Measurements from ENCODE around the gene CNIH3.

Gene CNIH3

DNA sequence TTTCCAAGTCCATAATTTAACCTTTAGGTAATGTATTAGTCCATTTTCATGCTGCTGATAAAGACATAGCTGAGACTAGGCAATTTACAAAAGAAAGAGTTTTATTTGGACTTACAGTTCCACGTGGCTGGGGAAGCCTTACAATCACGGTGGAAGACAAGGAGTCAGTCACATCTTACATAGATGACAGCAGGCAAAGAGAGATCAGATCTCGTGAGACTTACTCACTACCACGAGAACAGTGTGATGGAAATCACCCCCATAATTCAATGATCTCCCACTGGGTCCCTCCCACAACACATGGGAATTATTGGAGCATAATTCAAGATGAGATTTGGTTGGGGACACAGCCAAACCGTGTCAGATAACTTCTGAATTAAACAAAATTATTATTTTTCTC, 44.0 kb downstream of the CNIH3 start:
- no peak overlapping the region for H3K27ac ChIP-seq
- H3K4me1 ChIP-seq = no peaks in the 10 kb centered on the region
- no peaks in the 10 kb centered on the region for H3K9me3 ChIP-seq (ENCODE audit: control insufficient read depth, low read length)
- H3K36me3 ChIP-seq (ENCODE audit: control insufficient read depth, insufficient read depth, low read length) = no peaks in the 10 kb centered on the region
- no peak overlapping the region for H3K9ac ChIP-seq
- no peak overlapping the region for H3K4me3 ChIP-seq (ENCODE audit: low read depth, low read length)
- TF ChIP-seq, protein P1, sequence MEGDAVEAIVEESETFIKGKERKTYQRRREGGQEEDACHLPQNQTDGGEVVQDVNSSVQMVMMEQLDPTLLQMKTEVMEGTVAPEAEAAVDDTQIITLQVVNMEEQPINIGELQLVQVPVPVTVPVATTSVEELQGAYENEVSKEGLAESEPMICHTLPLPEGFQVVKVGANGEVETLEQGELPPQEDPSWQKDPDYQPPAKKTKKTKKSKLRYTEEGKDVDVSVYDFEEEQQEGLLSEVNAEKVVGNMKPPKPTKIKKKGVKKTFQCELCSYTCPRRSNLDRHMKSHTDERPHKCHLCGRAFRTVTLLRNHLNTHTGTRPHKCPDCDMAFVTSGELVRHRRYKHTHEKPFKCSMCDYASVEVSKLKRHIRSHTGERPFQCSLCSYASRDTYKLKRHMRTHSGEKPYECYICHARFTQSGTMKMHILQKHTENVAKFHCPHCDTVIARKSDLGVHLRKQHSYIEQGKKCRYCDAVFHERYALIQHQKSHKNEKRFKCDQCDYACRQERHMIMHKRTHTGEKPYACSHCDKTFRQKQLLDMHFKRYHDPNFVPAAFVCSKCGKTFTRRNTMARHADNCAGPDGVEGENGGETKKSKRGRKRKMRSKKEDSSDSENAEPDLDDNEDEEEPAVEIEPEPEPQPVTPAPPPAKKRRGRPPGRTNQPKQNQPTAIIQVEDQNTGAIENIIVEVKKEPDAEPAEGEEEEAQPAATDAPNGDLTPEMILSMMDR (IDR thresholded peaks at IDR 0.05) = no peak
- H3K27me3 ChIP-seq (ENCODE audit: control insufficient read depth, insufficient read depth, low read length) = no peaks in the 10 kb centered on the region
- no peak overlapping the region for H3K4me2 ChIP-seq (ENCODE audit: low read length)
- no peaks in the 10 kb centered on the region for H3K79me2 ChIP-seq
- no peak overlapping the region for H2AFZ ChIP-seq

DNA sequence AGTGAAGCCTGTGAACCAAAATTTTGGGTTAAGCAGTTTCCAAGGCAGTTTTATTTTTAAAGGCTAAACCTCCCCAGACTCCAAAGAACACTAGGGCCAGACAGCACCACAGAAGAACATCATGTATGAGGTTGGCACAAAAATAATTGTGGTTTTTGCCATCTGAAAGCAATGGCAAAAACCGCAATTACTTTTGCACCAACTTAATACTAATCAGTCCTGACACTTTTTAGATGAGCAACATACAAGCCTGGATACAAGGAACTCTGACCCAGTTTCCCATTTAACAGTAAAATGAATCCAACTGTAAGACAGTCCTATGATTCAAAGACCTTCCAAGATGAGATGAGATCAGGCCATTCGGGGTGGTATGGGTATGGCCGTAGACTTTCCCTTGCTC, 46.8 kb downstream of the CNIH3 start:
- no peak overlapping the region for H2AFZ ChIP-seq
- H3K36me3 ChIP-seq (ENCODE audit: control insufficient read depth, insufficient read depth, low read length) = no peaks in the 10 kb centered on the region
- H3K27ac ChIP-seq = no peak overlapping the region
- H3K9me3 ChIP-seq (ENCODE audit: control insufficient read depth, low read length) = no peaks in the 10 kb centered on the region
- no peaks in the 10 kb centered on the region for H3K79me2 ChIP-seq
- no peak overlapping the region for H3K4me2 ChIP-seq (ENCODE audit: low read length)
- H3K27me3 ChIP-seq (ENCODE audit: control insufficient read depth, insufficient read depth, low read length) = no peaks in the 10 kb centered on the region
- TF ChIP-seq, protein P1 (IDR thresholded peaks at IDR 0.05) = no peak
- H3K4me3 ChIP-seq (ENCODE audit: low read depth, low read length) = no peak overlapping the region
- H3K4me1 ChIP-seq = no peaks in the 10 kb centered on the region
- H3K9ac ChIP-seq = no peak overlapping the region

DNA sequence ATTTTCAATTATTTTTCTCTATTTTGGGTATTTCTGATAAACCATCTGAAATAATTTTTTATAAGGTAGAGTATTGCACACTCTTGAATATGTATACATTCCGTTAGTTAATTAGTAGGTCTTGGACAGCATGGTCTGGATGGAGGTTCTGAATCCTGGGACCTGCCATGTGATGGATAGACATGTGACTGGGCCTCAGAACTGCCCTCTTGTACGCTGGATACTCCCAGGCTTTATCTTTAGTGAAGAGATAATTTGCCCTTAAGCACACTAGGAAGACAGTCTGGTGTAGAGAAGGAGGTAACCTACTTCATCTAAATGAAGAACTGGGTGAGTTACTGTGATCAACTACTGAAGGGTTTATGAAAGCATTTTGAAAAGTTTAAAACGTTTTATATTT, 48.9 kb downstream of the CNIH3 start:
- no peak overlapping the region for H3K4me2 ChIP-seq (ENCODE audit: low read length)
- no peaks in the 10 kb centered on the region for H3K36me3 ChIP-seq (ENCODE audit: control insufficient read depth, insufficient read depth, low read length)
- TF ChIP-seq, protein P1 (IDR thresholded peaks at IDR 0.05) = no peak
- no peak overlapping the region for H3K9ac ChIP-seq
- no peak overlapping the region for H3K4me3 ChIP-seq (ENCODE audit: low read depth, low read length)
- H3K4me1 ChIP-seq = no peaks in the 10 kb centered on the region
- no peak overlapping the region for H3K27ac ChIP-seq
- H3K9me3 ChIP-seq (ENCODE audit: control insufficient read depth, low read length) = no peaks in the 10 kb centered on the region
- no peak overlapping the region for H2AFZ ChIP-seq
- no peaks in the 10 kb centered on the region for H3K79me2 ChIP-seq
- H3K27me3 ChIP-seq (ENCODE audit: control insufficient read depth, insufficient read depth, low read length) = no peaks in the 10 kb centered on the region

DNA sequence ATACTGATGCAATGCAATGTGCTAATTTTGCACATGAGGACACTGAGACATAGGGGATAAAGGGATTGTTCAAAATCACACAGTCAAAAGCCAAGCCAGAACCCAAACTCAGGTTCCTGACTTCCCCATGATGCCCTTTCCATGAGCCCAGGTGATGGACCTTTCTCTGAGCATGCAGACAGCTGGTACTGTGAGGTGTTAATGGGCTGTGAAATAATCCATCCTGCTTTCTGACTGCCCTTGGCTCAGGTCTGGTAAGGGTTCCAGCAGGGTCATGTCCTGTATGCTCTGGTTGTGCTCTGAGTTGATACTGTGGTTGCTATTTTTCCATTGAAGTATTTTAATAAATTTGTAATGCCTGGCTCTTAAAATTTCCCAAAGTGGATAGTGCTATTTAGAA, 50.0 kb downstream of the CNIH3 start:
- Histone ChIP-seq H3K79me2 (no peaks in the 10 kb centered on the region), H3K9ac (no peak overlapping the region), H3K27me3 (ENCODE audit: control insufficient read depth, insufficient read depth, low read length) (no peaks in the 10 kb centered on the region), H3K4me3 (ENCODE audit: low read depth, low read length) (no peak overlapping the region), H3K4me2 (ENCODE audit: low read length) (no peak overlapping the region), H2AFZ (no peak overlapping the region), H3K36me3 (ENCODE audit: control insufficient read depth, insufficient read depth, low read length) (no peaks in the 10 kb centered on the region), H3K9me3 (ENCODE audit: control insufficient read depth, low read length) (no peaks in the 10 kb centered on the region), H3K4me1 (no peaks in the 10 kb centered on the region), H3K27ac (no peak overlapping the region)
- TF ChIP-seq, protein P1 (IDR thresholded peaks at IDR 0.05) = no peak

DNA sequence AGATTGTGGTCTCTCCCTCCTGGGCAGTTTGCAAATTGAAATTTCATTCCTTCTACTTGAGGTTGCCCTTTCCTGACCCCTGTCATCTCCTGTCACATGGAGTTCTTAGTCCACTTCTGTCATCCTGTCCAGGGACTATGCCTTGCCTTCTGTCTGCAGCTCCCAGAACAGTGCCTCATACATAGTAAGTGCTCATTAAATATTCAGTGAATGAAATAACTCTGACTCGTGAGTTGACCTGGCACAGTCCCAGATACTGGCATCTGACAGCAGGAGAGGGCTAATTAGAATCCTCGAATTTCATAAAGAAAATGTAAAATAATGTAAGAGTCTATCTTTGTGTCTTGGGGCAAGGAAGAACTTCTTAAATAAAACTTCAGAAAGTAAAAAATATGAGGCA, 50.8 kb downstream of the CNIH3 start:
- Histone ChIP-seq H3K79me2 (no peaks in the 10 kb centered on the region), H3K4me2 (ENCODE audit: low read length) (no peak overlapping the region), H3K36me3 (ENCODE audit: control insufficient read depth, insufficient read depth, low read length) (no peaks in the 10 kb centered on the region), H3K4me3 (ENCODE audit: low read depth, low read length) (no peak overlapping the region), H2AFZ (no peak overlapping the region), H3K9me3 (ENCODE audit: control insufficient read depth, low read length) (no peaks in the 10 kb centered on the region), H3K9ac (no peak overlapping the region), H3K27ac (no peak overlapping the region), H3K4me1 (no peaks in the 10 kb centered on the region), H3K27me3 (ENCODE audit: control insufficient read depth, insufficient read depth, low read length) (no peaks in the 10 kb centered on the region)
- TF ChIP-seq, protein P1 (IDR thresholded peaks at IDR 0.05) = no peak

Measured in parathyroid adenoma (tissue), 2 donors.